ENCODE measurements around the gene CRB1. TPM values are rescaled to one million over a fixed set of nuclear protein-coding genes. Genes with fewer than 3 reads are reported as not detected.

The CRB1 gene
- total and polyA plus RNA-seq, 2 of the 8 experiments (the other 6 are each of a cell fraction or from before 2014, with no cell fraction given): 0.03 TPM; not detected in 1

- Histone ChIP-seq H3K23me2 (ENCODE audit: low read depth, low read length) (no peaks in the 10 kb centered on the region), H2BK20ac (ENCODE audit: low read length) (no peak overlapping the region), H4K8ac (ENCODE audit: extremely low read depth, insufficient read depth, low read length) (no peak overlapping the region), H3K23ac (ENCODE audit: insufficient read length) (no peak overlapping the region), H2BK5ac (ENCODE audit: low read depth, low read length) (no peak overlapping the region), H3K79me2 (ENCODE audit: control insufficient read depth in 1 of 2, insufficient read depth in 2 of 2, low read length in 2 of 2) (no peaks in the 10 kb centered on the region), H4K20me1 (replicated peaks in 1 of 2; ENCODE audit: control insufficient read depth in 1 of 2, insufficient read depth in 2 of 2, low read length in 2 of 2) (no peaks in the 10 kb centered on the region), H4K91ac (replicated peaks; ENCODE audit: insufficient read length, low read length) (no peak overlapping the region), H4K5ac (ENCODE audit: insufficient read length, low read depth, low read length) (no peak overlapping the region), H3K27ac (ENCODE audit: low read depth, low read length) (no peak overlapping the region), H3K9ac (replicated peaks in 1 of 4; ENCODE audit: extremely low read depth in 1 of 4, low read depth in 3 of 4, low read length in 3 of 4) (no peak overlapping the region), H2BK120ac (replicated peaks; ENCODE audit: low read depth, low read length) (no peak overlapping the region), H3K56ac (replicated peaks; ENCODE audit: insufficient read length, low read depth, low read length) (no peak overlapping the region), H3K79me1 (ENCODE audit: low read depth, low read length) (no peaks in the 10 kb centered on the region; the same call in 1 of the 2 replicates), H3K18ac (ENCODE audit: extremely low read depth, low read length) (no peak overlapping the region), H3K4me3 (ENCODE audit: extremely low read depth in 1 of 4, insufficient read depth in 2 of 4, low read depth in 3 of 4, low read length in 4 of 4) (no peak overlapping the region), H2AK5ac (ENCODE audit: low read depth, low read length) (no peak overlapping the region), H3K4me2 (ENCODE audit: insufficient read depth in 1 of 2, low read depth in 2 of 2, low read length in 2 of 2) (no peak overlapping the region), H3K27me3 (replicated peaks in 1 of 4; ENCODE audit: control insufficient read depth in 3 of 4, extremely low read depth in 1 of 4, insufficient read depth in 3 of 4, low read length in 3 of 4) (peaks cover 0 to 1% (median 0%) of the 10 kb centered on the region in 4 experiments; a peak in 1 of 7 replicates), H2BK15ac (ENCODE audit: low read length) (no peak overlapping the region), H3K14ac (ENCODE audit: insufficient read length) (no peak overlapping the region), H3K9me3 (ENCODE audit: insufficient read depth in 2 of 2, low read depth in 1 of 2, low read length in 1 of 2) (no peaks in the 10 kb centered on the region), H2AFZ (ENCODE audit: low read length) (no peak overlapping the region), H2BK12ac (ENCODE audit: low read depth, low read length) (no peak overlapping the region), H3K4me1 (replicated peaks in 1 of 4; ENCODE audit: control insufficient read depth in 3 of 4, insufficient read depth in 4 of 4, low read length in 3 of 4) (peaks cover 0 to 6% (median 5%) of the 10 kb centered on the region in 4 experiments; a peak in 4 of 7 replicates), H3K4ac (replicated peaks; ENCODE audit: insufficient read length, low read depth, low read length) (no peak overlapping the region), H3K36me3 (ENCODE audit: control insufficient read depth in 2 of 4, insufficient read depth in 4 of 4, low read length in 3 of 4) (no peaks in the 10 kb centered on the region)
- ChIA-PET CTCF (ENCODE audit: partially characterized antibody) (interaction anchor here (1.4 kb wide), 1 partner anchor 64 kb away, joined by 9 read pairs; no protein-coding TSS in a partner anchor), POLR2A (ENCODE audit: partially characterized antibody) (no interaction called here)
- DNase-seq (ENCODE audit: low read depth in 1 of 2, low spot score in 2 of 2) (no peak), FAIRE-seq (no peak)
- no peak for TF ChIP-seq POLR2A (IDR thresholded peaks at IDR 0.05; ENCODE audit: control extremely low read depth in 1 of 2, low read depth in 2 of 2, low read length in 2 of 2)
- no peak for TF ChIP-seq HDAC6 (IDR thresholded peaks at IDR 0.05; ENCODE audit: low read depth, low read length)
- no peak for TF ChIP-seq RBBP5 (IDR thresholded peaks at IDR 0.05; ENCODE audit: borderline replicate concordance, low read depth, low read length)
- TF ChIP-seq, protein P1, sequence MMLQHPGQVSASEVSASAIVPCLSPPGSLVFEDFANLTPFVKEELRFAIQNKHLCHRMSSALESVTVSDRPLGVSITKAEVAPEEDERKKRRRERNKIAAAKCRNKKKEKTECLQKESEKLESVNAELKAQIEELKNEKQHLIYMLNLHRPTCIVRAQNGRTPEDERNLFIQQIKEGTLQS (IDR thresholded peaks at IDR 0.05; ENCODE audit: insufficient read depth, low read depth, low read length): no peak
- TF ChIP-seq SP4 (IDR thresholded peaks at IDR 0.05; ENCODE audit: low read length): no peak
- TF ChIP-seq SIRT6 (IDR thresholded peaks at IDR 0.05; ENCODE audit: low read length): no peak
- no peak for TF ChIP-seq BACH1 (IDR thresholded peaks at IDR 0.05; ENCODE audit: low read length)
- TF ChIP-seq JUND (IDR thresholded peaks at IDR 0.05; ENCODE audit: low read length): no peak
- no peak for TF ChIP-seq EGR1 (IDR thresholded peaks at IDR 0.05; ENCODE audit: borderline replicate concordance, low read depth, low read length)
- TF ChIP-seq YY1 (IDR thresholded peaks at IDR 0.05; ENCODE audit: low read depth, low read length): no peak
- TF ChIP-seq SAP30 (IDR thresholded peaks at IDR 0.05; ENCODE audit: insufficient read depth, insufficient replicate concordance, low read length): no peak
- no peak for TF ChIP-seq GABPA (IDR thresholded peaks at IDR 0.05; ENCODE audit: borderline replicate concordance, insufficient read depth, low read length)
- no peak for TF ChIP-seq USF2 (IDR thresholded peaks at IDR 0.05; ENCODE audit: low read length)
- no peak for TF ChIP-seq E2F6 (IDR thresholded peaks at IDR 0.05)
Measured at GRCh38 chr1:197463142-197463541, 195.1 kb downstream of the CRB1 start.
